GM12878 (cell line): ENCODE data around the gene FBXW12.

Experiments
- CBFB ChIP-seq: IDR thresholded peaks from 2 replicates; pipeline ENCODE4 v1.6.1; 2016; ENCODE audit warnings: antibody characterized with exemption, low read depth
- CHD2 ChIP-seq: IDR thresholded peaks from 2 replicates; pipeline ENCODE4 v1.6.1; 2011; ENCODE audit warnings: low read depth, low read length, improper control_type of control experiment, borderline replicate concordance
- CHD4 ChIP-seq: fragments of 200-600 bp; sonication (generic); IDR thresholded peaks from 2 replicates; pipeline ENCODE4 v1.6.1; 2016; ENCODE audit warnings: mild to moderate bottlenecking
- NFYB ChIP-seq: IDR thresholded peaks from 2 replicates; pipeline ENCODE4 v1.6.1; 2011; ENCODE audit warnings: low read depth, mild to moderate bottlenecking, low read length, improper control_type of control experiment, moderate library complexity; ENCODE audit not compliant: insufficient read depth
- NRF1 ChIP-seq: conservative IDR thresholded peaks from 2 replicates; pipeline ENCODE4 v1.6.1; 2011; ENCODE audit warnings: mild to moderate bottlenecking, low read depth, low read length, improper control_type of control experiment
- RCOR1 ChIP-seq: conservative IDR thresholded peaks from 2 replicates; pipeline ENCODE4 v1.6.1; 2012; ENCODE audit warnings: low read depth, low read length, improper control_type of control experiment
- SP1 ChIP-seq: IDR thresholded peaks from one replicate; pipeline ENCODE4 v1.6.1; 2011; ENCODE audit warnings: low read depth, low read length
- SRF ChIP-seq, 2 experiments: IDR thresholded peaks; 2 replicates each; pipeline ENCODE4 v1.6.1; 2011; ENCODE audit warnings: low read depth in 2 of 2, low read length in 2 of 2, mild to moderate bottlenecking in 1 of 2, moderate library complexity in 1 of 2
- TAF1 ChIP-seq: IDR thresholded peaks from 2 replicates; pipeline ENCODE4 v1.6.1; 2011; ENCODE audit warnings: mild to moderate bottlenecking, low read depth, low read length, borderline replicate concordance
- YY1 ChIP-seq: IDR thresholded peaks from 2 replicates; pipeline ENCODE4 v1.6.1; 2011; ENCODE audit warnings: low read depth, mild to moderate bottlenecking, low read length
- ZNF384 ChIP-seq: IDR thresholded peaks from 2 replicates; pipeline ENCODE4 v1.6.1; 2012; ENCODE audit warnings: low read depth, mild to moderate bottlenecking, low read length, improper control_type of control experiment, borderline replicate concordance
- TF ChIP-seq, protein P1 (sequence below): IDR thresholded peaks from 2 replicates; pipeline ENCODE4 v1.6.1; 2011; ENCODE audit warnings: low read depth, low read length, improper control_type of control experiment, borderline replicate concordance
- TF ChIP-seq, protein P2 (sequence below), 3 experiments: IDR thresholded peaks in 2 of 3; conservative IDR thresholded peaks in 1 of 3; 2 replicates each; pipeline ENCODE4 v1.5.1; 2011; ENCODE audit warnings: low read depth in 3 of 3, low read length in 3 of 3, mild to moderate bottlenecking in 3 of 3, control low read depth in 2 of 3, moderate library complexity in 2 of 3, inconsistent platforms in 1 of 3, mixed read lengths in 1 of 3; ENCODE audit not compliant: control insufficient read depth in 2 of 3, insufficient read depth in 1 of 3; ENCODE audit errors: extremely low read depth in 1 of 3
- TF ChIP-seq, protein P3 (sequence below): IDR thresholded peaks from 2 replicates; pipeline ENCODE4 v1.6.1; 2012; ENCODE audit warnings: low read length, inconsistent platforms

DNA sequence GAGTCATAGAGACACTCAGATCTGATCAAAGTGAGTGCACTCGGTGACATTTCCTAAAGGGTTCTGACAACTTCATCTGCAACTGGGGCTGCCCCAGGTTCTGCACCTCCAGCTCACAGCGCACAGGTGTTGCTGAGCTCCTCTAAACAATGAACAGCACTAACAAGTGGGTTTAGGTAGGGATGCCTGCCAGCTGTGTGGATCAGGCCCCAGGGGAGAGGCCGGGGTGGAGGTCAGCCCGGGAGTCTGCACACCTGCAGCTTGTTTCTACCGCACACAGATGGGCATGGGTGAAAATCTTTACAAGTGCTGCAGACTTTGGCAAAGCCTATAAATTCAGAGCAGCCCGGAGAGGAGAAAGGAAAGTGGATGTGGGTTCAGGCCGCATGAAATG lies 355 bp downstream of the FBXW12 start:
- TF ChIP-seq SRF (IDR thresholded peaks at IDR 0.05; ENCODE audit: low read depth in 2 of 2, low read length in 2 of 2) (no peak), RCOR1 (no peak), SP1 (no peak), NRF1 (no peak), CHD2 (no peak), CBFB (no peak), CHD4 (no peak), YY1 (no peak), ZNF384 (no peak), TAF1 (no peak), NFYB (no peak)
- TF ChIP-seq, protein P1, sequence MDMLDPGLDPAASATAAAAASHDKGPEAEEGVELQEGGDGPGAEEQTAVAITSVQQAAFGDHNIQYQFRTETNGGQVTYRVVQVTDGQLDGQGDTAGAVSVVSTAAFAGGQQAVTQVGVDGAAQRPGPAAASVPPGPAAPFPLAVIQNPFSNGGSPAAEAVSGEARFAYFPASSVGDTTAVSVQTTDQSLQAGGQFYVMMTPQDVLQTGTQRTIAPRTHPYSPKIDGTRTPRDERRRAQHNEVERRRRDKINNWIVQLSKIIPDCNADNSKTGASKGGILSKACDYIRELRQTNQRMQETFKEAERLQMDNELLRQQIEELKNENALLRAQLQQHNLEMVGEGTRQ: no peak
- TF ChIP-seq, protein P2, sequence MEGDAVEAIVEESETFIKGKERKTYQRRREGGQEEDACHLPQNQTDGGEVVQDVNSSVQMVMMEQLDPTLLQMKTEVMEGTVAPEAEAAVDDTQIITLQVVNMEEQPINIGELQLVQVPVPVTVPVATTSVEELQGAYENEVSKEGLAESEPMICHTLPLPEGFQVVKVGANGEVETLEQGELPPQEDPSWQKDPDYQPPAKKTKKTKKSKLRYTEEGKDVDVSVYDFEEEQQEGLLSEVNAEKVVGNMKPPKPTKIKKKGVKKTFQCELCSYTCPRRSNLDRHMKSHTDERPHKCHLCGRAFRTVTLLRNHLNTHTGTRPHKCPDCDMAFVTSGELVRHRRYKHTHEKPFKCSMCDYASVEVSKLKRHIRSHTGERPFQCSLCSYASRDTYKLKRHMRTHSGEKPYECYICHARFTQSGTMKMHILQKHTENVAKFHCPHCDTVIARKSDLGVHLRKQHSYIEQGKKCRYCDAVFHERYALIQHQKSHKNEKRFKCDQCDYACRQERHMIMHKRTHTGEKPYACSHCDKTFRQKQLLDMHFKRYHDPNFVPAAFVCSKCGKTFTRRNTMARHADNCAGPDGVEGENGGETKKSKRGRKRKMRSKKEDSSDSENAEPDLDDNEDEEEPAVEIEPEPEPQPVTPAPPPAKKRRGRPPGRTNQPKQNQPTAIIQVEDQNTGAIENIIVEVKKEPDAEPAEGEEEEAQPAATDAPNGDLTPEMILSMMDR (IDR thresholded peaks at IDR 0.05 in 2 of 3, conservative IDR thresholded peaks at IDR 0.05 in 1 of 3; ENCODE audit: control insufficient read depth in 2 of 3, extremely low read depth in 1 of 3, insufficient read depth in 1 of 3, low read depth in 3 of 3, low read length in 3 of 3): no peak
- TF ChIP-seq, protein P3, sequence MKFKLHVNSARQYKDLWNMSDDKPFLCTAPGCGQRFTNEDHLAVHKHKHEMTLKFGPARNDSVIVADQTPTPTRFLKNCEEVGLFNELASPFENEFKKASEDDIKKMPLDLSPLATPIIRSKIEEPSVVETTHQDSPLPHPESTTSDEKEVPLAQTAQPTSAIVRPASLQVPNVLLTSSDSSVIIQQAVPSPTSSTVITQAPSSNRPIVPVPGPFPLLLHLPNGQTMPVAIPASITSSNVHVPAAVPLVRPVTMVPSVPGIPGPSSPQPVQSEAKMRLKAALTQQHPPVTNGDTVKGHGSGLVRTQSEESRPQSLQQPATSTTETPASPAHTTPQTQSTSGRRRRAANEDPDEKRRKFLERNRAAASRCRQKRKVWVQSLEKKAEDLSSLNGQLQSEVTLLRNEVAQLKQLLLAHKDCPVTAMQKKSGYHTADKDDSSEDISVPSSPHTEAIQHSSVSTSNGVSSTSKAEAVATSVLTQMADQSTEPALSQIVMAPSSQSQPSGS: no peak
